GM12878 (cell line): ENCODE data around the gene CDC27. TPM values are rescaled to one million over a fixed set of nuclear protein-coding genes. Genes with fewer than 3 reads are reported as not detected.

Experiments used
- ATAC-seq: fragments of 200-7000 bp; cut with Tn5 transposase; 3 replicates; pipeline ENCODE4 v1.9.1; 2020; ENCODE audit warnings: mild to moderate bottlenecking, moderate library complexity
- BruUV-seq: library from RNA; stranded (reverse); fragments of 400-500 nt; replicated peaks from 2 replicates; lab custom pipeline; 2021; lab: Mats Ljungman, UMichigan
- CTCF ChIA-PET: fragments of 300-600 bp; sonication (Branson Sonifier 250); formaldehyde crosslinking; extraction: SDS; loops from one replicate; lab custom pipeline; 2021; ENCODE audit warnings: inconsistent platforms; lab: Yijun Ruan, JAX
- POLR2A ChIA-PET: fragments of 350-600 bp; formaldehyde crosslinking; extraction: SDS; loops from one replicate; lab custom pipeline; 2021; ENCODE audit warnings: inconsistent platforms; lab: Charles Lee
- RAD21 ChIA-PET: fragments of 300-600 bp; sonication (Branson Sonifier 250); formaldehyde crosslinking; loops from one replicate; lab custom pipeline; 2023; ENCODE audit warnings: antibody characterized with exemption; ENCODE audit not compliant: unreplicated experiment; lab: Charles Lee
- SMC1A ChIA-PET: fragments of 300-600 bp; sonication (Branson Sonifier 250); formaldehyde crosslinking; loops from one replicate; lab custom pipeline; 2023; ENCODE audit not compliant: unreplicated experiment, uncharacterized antibody; lab: Charles Lee
- DNase-seq: peaks from one replicate; pipeline ENCODE4 v3.0.0-alpha.2; 2011; ENCODE audit warnings: low read depth, low spot score
- FAIRE-seq: peaks from 3 replicates; lab custom pipeline; 2011; peaks lifted over from hg19 to GRCh38; lab: Jason Lieb, UNC
- H2AFZ ChIP-seq: 2 replicates; pipeline ENCODE4 v1.6.0; 2011; ENCODE audit warnings: low read depth, low read length, control low read depth; ENCODE audit not compliant: control insufficient read depth
- H3K27ac ChIP-seq: 2 replicates; pipeline ENCODE4 v1.5.1; 2011; ENCODE audit warnings: control low read depth; ENCODE audit not compliant: control insufficient read depth, insufficient read depth
- H3K27me3 ChIP-seq, 2 experiments: replicated peaks in 1 of 2; 2 replicates each; pipeline versions ENCODE4 v1.6.0 to v1.6.1; 2011; ENCODE audit warnings: low read length in 1 of 2; ENCODE audit not compliant: control insufficient read depth in 2 of 2, insufficient read depth in 2 of 2
- H3K36me3 ChIP-seq, 2 experiments: 2 replicates each; pipeline ENCODE4 v1.5.1; 2011; ENCODE audit warnings: low read length in 1 of 2; ENCODE audit not compliant: control insufficient read depth in 2 of 2, insufficient read depth in 2 of 2
- H3K4me1 ChIP-seq: 2 replicates; pipeline ENCODE4 v1.6.1; 2011; ENCODE audit warnings: mild to moderate bottlenecking, low read length, moderate library complexity, mixed read lengths; ENCODE audit not compliant: control insufficient read depth, insufficient read depth
- H3K4me2 ChIP-seq: 2 replicates; pipeline ENCODE4 v1.6.0; 2011; ENCODE audit warnings: control low read depth; ENCODE audit not compliant: control insufficient read depth, insufficient read depth
- H3K4me3 ChIP-seq: fragments of 200-600 bp; sonication (generic); 2 replicates; pipeline ENCODE4 v1.5.1; 2016
- H3K79me2 ChIP-seq: 2 replicates; pipeline ENCODE4 v1.6.0; 2011; ENCODE audit warnings: low read length; ENCODE audit not compliant: control insufficient read depth, insufficient read depth
- H3K9ac ChIP-seq: 2 replicates; pipeline ENCODE4 v1.8.0; 2011; ENCODE audit warnings: low read length, control low read depth, mixed read lengths; ENCODE audit not compliant: control insufficient read depth, insufficient read depth
- H3K9me3 ChIP-seq: replicated peaks from 3 replicates; pipeline ENCODE4 v1.5.1; 2011; ENCODE audit warnings: mild to moderate bottlenecking, low read length; ENCODE audit not compliant: control insufficient read depth, insufficient read depth
- H4K20me1 ChIP-seq: 2 replicates; pipeline ENCODE4 v1.6.0; 2011; ENCODE audit not compliant: control insufficient read depth, insufficient read depth
- EED ChIP-seq: sonication (generic); IDR thresholded peaks from 2 replicates; pipeline ENCODE4 v1.6.1; 2016; ENCODE audit warnings: antibody characterized with exemption, low read depth
- KDM1A ChIP-seq: fragments of 200-600 bp; sonication (generic); IDR thresholded peaks from 2 replicates; pipeline ENCODE4 v1.6.1; 2016; ENCODE audit warnings: borderline replicate concordance
- NBN ChIP-seq: fragments of 450-650 bp; IDR thresholded peaks from 2 replicates; pipeline ENCODE4 v1.6.1; 2016
- SP1 ChIP-seq: IDR thresholded peaks from one replicate; pipeline ENCODE4 v1.6.1; 2011; ENCODE audit warnings: low read depth, low read length
- SREBF2 ChIP-seq: IDR thresholded peaks from 2 replicates; pipeline ENCODE4 v1.6.1; 2012; ENCODE audit warnings: mild to moderate bottlenecking, low read length
- YBX1 ChIP-seq: fragments of 450-650 bp; IDR thresholded peaks from 2 replicates; pipeline ENCODE4 v1.6.1; 2016; ENCODE audit warnings: antibody characterized with exemption
- WGBS: methylation state at CpG from one replicate; pipeline ENCODE4 v1.1.6; 2016; ENCODE audit warnings: low lambda C conversion rate; ENCODE audit not compliant: insufficient replicate concordance, insufficient coverage; ENCODE audit errors: missing lambda C conversion rate; 5-methylcytosine and 5-hydroxymethylcytosine counted together
- in situ Hi-C: fragments of 300-500 bp; cut with MboI; formaldehyde crosslinking; loops from 9 replicates; pipeline ENCODE4 v1.14.3; 2018; ENCODE audit warnings: mixed read lengths
- intact Hi-C: fragments of 100-400 bp; cut with micrococcal nuclease; formaldehyde crosslinking; loops from one replicate; pipeline ENCODE4 v1.14.2; 2022; ENCODE audit not compliant: unreplicated experiment
- polyA plus RNA-seq, 11 experiments: library from polyadenylated mRNA; depleted of rRNA in 4 of 11; unstranded in 6 of 11; stranded (reverse) in 5 of 11; fragments of >200 nt; fragmentation: Nextera tagmentation in 4 of 11; fragmentation: Illumina TruSeq in 1 of 11; extraction: Ambion mirVana in 4 of 11; extraction: Trizol in 1 of 11; gene quantifications; 1 replicate in 1 of 11; 2 replicates in 10 of 11; pipeline versions ENCODE4 v1.2.1 to v1.2.3, GENCODE V29; 2011 to 2016; ENCODE audit warnings: inconsistent platforms in 2 of 11, missing spikeins in 2 of 11, low read depth in 1 of 11
- total RNA-seq, 4 experiments: library from RNA; depleted of rRNA in 3 of 4; stranded (reverse); fragments of >200 nt in 3 of 4; fragmentation: Illumina TruSeq in 1 of 4; extraction: Trizol in 1 of 4; gene quantifications; 2 replicates each; pipeline versions ENCODE4 v1.2.1 to v1.2.3, GENCODE V29; 2013 to 2021
- TF ChIP-seq, protein P1 (sequence below): IDR thresholded peaks from 2 replicates; pipeline ENCODE4 v1.6.1; 2012; ENCODE audit warnings: improper control_type of control experiment, low read depth, low read length; ENCODE audit not compliant: insufficient replicate concordance

Gene CDC27
- total and polyA plus RNA-seq, 10 of the 15 experiments (the other 5 are each of a cell fraction or from before 2014, with no cell fraction given) = 23.2 to 138 (median 97.8) TPM

GRCh38 chr17:47214931-47215330 lies 25.8 kb upstream of the CDC27 start (continued):
- no peak for TF ChIP-seq KDM1A

DNA sequence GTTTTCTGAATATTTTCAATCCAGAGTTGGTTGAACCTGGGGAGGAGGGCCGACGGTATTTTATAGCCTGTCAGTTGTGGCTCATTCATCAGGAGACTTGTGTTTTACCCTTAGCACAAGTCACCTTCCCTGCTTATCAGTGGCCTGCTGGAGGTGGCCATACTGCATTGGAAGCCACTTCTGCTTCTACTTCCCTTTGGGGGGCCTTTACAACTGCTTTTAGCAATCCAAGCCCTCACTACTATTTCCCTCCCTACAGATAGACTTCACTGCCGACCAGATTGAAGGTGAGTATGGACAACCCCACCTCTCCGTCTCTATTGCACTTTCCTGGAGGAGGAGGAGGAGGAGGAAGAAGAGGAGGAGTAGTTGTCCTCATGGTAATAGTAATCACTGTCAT lies 24.4 kb upstream of the CDC27 start:
- 40% methylated on average over 4 of the region's 4 CpGs for WGBS
- Histone ChIP-seq H3K4me2 (no peak overlapping the region), H3K9ac (no peak overlapping the region), H3K27ac (no peak overlapping the region), H3K79me2 (no peaks in the 10 kb centered on the region), H3K27me3 (no peaks in the 10 kb centered on the region), H3K9me3 (no peaks in the 10 kb centered on the region), H2AFZ (no peak overlapping the region), H4K20me1 (no peaks in the 10 kb centered on the region), H3K36me3 (no peaks in the 10 kb centered on the region), H3K4me3 (no peak overlapping the region), H3K4me1 (peaks cover 4% of the 10 kb centered on the region)
- SMC1A ChIA-PET = no interaction called here
- RAD21 ChIA-PET = no interaction called here
- ATAC-seq (no peak), FAIRE-seq (no peak), DNase-seq (no peak)
- POLR2A ChIA-PET = no interaction called here
- CTCF ChIA-PET = interaction anchor here (1.2 to 1.5 kb wide), 2 partner anchors 16 to 27 kb away, joined by 4 to 5 read pairs; no protein-coding TSS in a partner anchor
- TF ChIP-seq, protein P1, sequence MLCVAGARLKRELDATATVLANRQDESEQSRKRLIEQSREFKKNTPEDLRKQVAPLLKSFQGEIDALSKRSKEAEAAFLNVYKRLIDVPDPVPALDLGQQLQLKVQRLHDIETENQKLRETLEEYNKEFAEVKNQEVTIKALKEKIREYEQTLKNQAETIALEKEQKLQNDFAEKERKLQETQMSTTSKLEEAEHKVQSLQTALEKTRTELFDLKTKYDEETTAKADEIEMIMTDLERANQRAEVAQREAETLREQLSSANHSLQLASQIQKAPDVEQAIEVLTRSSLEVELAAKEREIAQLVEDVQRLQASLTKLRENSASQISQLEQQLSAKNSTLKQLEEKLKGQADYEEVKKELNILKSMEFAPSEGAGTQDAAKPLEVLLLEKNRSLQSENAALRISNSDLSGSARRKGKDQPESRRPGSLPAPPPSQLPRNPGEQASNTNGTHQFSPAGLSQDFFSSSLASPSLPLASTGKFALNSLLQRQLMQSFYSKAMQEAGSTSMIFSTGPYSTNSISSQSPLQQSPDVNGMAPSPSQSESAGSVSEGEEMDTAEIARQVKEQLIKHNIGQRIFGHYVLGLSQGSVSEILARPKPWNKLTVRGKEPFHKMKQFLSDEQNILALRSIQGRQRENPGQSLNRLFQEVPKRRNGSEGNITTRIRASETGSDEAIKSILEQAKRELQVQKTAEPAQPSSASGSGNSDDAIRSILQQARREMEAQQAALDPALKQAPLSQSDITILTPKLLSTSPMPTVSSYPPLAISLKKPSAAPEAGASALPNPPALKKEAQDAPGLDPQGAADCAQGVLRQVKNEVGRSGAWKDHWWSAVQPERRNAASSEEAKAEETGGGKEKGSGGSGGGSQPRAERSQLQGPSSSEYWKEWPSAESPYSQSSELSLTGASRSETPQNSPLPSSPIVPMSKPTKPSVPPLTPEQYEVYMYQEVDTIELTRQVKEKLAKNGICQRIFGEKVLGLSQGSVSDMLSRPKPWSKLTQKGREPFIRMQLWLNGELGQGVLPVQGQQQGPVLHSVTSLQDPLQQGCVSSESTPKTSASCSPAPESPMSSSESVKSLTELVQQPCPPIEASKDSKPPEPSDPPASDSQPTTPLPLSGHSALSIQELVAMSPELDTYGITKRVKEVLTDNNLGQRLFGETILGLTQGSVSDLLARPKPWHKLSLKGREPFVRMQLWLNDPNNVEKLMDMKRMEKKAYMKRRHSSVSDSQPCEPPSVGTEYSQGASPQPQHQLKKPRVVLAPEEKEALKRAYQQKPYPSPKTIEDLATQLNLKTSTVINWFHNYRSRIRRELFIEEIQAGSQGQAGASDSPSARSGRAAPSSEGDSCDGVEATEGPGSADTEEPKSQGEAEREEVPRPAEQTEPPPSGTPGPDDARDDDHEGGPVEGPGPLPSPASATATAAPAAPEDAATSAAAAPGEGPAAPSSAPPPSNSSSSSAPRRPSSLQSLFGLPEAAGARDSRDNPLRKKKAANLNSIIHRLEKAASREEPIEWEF = no peak
- TF ChIP-seq EED (no peak), NBN (no peak), SP1 (no peak), SREBF2 (no peak), YBX1 (no peak)
- no TSS peak for BruUV-seq
- in situ Hi-C loops (no loop called here), intact Hi-C loops (no loop called here)
